ENCODE measurements around the gene DCUN1D1.
A peak's percentile ranks its signal among the peaks of the same experiment; 100 is the strongest.

Gene DCUN1D1

DNA sequence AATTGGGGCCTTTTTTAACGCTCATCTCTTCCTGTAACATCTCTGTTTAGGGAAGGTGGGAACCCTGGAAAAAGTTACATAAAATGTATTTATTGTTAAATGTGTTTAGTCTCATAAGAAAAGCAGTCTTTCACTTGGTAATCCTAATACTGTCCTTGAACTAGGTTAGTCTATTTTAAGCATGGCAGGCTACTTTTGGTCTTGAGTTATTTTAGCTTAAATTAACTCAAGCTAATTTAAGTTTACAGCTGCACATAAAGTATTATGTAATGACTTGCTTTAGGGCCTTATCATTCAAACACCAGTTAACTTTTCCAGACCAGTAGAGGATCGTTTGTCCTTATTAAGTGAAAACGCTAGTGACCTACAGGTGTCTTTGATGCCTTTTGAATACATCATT is 63.2 kb downstream of the DCUN1D1 start:
- H3K9me3 ChIP-seq, result no peaks in the 10 kb centered on the region
- H3K4me1 ChIP-seq, result peaks cover 11% of the 10 kb centered on the region
- H3K4me2 ChIP-seq, result no peak overlapping the region
- H3K4me3 ChIP-seq, result no peak overlapping the region
- TF ChIP-seq Cebpa-rat (IDR thresholded peaks at IDR 0.05), result no peak
- no peak overlapping the region for H3K9ac ChIP-seq
- no peaks in the 10 kb centered on the region for H3K27me3 ChIP-seq
- peaks cover 11% of the 10 kb centered on the region; the same call in 1 of the 2 replicates for H3K36me3 ChIP-seq
- H3K27ac ChIP-seq, result no peak overlapping the region
- no peaks in the 10 kb centered on the region for H4K20me1 ChIP-seq

DNA sequence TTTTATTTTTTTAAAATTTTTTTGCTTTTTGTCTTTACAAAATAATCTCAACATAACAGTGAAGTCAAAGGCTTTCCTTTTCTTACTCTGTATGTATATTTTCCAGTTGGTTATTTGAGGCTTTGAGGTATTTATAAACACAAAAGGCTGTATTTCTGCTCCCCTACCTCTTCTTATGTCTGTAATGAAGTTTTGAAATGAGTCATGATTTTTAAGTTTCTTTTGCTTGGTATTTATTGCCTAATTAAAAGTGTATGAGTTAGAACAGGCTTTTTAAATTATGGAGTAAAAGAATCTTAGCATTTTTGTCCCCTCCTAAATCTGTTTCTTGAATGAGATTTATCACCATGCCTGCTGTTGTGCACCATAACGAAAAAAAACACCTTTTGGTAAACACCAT is 66.0 kb downstream of the DCUN1D1 start:
- H3K36me3 ChIP-seq, result peaks cover 27% of the 10 kb centered on the region; the same call in 1 of the 2 replicates
- no peak overlapping the region for H3K4me3 ChIP-seq
- no peak overlapping the region for H3K9ac ChIP-seq
- peaks cover 11% of the 10 kb centered on the region for H3K4me1 ChIP-seq
- no peak for TF ChIP-seq Cebpa-rat (IDR thresholded peaks at IDR 0.05)
- no peak overlapping the region for H3K27ac ChIP-seq
- no peaks in the 10 kb centered on the region for H3K9me3 ChIP-seq
- H3K4me2 ChIP-seq, result peak overlapping the region; percentile 46
- H4K20me1 ChIP-seq, result no peaks in the 10 kb centered on the region
- H3K27me3 ChIP-seq, result no peaks in the 10 kb centered on the region

DNA sequence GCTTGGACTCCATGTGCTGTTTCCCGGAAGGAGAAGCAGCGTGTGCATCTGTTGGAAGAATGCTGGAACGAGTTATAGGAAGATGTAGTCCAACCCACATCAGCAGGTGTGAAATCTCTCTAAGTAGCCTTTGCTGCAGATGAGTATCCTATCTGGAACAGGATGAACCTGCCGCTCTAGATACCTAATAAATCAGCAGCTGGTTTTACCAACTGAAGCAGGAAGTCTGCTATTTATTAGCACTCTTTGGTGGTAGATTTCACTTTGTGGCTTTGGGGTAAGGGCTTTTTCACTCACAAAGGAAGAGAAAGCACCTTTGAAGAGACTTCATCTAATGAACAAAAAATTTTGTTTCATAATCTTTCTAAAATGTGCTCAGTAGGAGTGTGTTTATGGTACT is 66.4 kb downstream of the DCUN1D1 start:
- TF ChIP-seq Cebpa-rat (IDR thresholded peaks at IDR 0.05), result no peak
- no peak overlapping the region for H3K9ac ChIP-seq
- H4K20me1 ChIP-seq, result no peaks in the 10 kb centered on the region
- peaks cover 27% of the 10 kb centered on the region; the same call in 1 of the 2 replicates for H3K36me3 ChIP-seq
- H3K27me3 ChIP-seq, result no peaks in the 10 kb centered on the region
- no peaks in the 10 kb centered on the region for H3K9me3 ChIP-seq
- H3K4me3 ChIP-seq, result no peak overlapping the region
- peaks cover 11% of the 10 kb centered on the region for H3K4me1 ChIP-seq
- H3K27ac ChIP-seq, result no peak overlapping the region
- H3K4me2 ChIP-seq, result peak overlapping the region; percentile 46

DNA sequence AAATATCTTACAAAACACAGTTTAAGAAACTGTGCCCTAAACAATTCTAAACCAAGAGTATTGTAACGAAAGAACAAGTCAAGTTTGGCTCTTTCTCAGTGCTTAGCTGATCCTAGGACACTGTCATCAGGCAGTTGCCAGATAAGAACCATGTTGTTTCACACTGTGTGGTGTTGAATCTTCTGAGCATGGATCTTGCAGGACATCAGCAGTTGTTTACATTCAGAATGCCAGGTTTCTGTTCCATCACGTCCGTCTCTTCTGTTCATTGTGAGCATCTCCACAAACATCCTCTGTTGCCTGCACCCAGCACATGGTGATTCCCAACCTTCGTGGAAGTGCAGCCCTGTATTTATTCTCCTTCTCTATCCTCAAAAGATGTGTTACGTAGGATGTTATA is 67.9 kb downstream of the DCUN1D1 start:
- no peak overlapping the region for H3K4me2 ChIP-seq
- no peaks in the 10 kb centered on the region for H4K20me1 ChIP-seq
- TF ChIP-seq Cebpa-rat (IDR thresholded peaks at IDR 0.05), result no peak
- H3K4me3 ChIP-seq, result no peak overlapping the region
- H3K27ac ChIP-seq, result no peak overlapping the region
- peaks cover 11% of the 10 kb centered on the region for H3K4me1 ChIP-seq
- no peaks in the 10 kb centered on the region for H3K27me3 ChIP-seq
- peaks cover 31% of the 10 kb centered on the region for H3K36me3 ChIP-seq
- no peak overlapping the region for H3K9ac ChIP-seq
- H3K9me3 ChIP-seq, result no peaks in the 10 kb centered on the region

DNA sequence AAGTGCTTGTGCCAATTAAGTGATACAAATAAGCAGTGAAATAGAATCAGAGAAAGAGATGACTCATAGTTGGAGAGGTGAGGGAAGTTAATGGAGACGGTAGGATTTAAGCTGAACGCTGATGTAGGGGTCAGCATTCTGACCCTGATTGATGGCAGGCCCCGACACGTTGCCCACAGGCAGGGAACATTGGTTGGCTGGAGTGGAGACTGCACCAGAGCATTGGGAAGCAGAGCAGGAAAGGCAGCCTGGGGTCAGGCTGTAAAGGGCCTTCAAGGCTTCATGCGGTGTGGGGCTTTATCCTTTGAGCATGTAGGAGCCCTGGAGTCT is 68.6 kb downstream of the DCUN1D1 start:
- no peak for TF ChIP-seq Cebpa-rat (IDR thresholded peaks at IDR 0.05)
- H3K9me3 ChIP-seq, result no peaks in the 10 kb centered on the region
- no peak overlapping the region for H3K4me2 ChIP-seq
- no peak overlapping the region for H3K4me3 ChIP-seq
- H4K20me1 ChIP-seq, result no peaks in the 10 kb centered on the region
- H3K4me1 ChIP-seq, result peaks cover 11% of the 10 kb centered on the region
- peaks cover 27% of the 10 kb centered on the region for H3K36me3 ChIP-seq
- H3K27ac ChIP-seq, result no peak overlapping the region
- no peaks in the 10 kb centered on the region for H3K27me3 ChIP-seq
- no peak overlapping the region for H3K9ac ChIP-seq

- H3K4me1 ChIP-seq, result peaks cover 11% of the 10 kb centered on the region
- peaks cover 32% of the 10 kb centered on the region for H3K36me3 ChIP-seq
- no peaks in the 10 kb centered on the region for H3K9me3 ChIP-seq
- H3K27ac ChIP-seq, result no peak overlapping the region
- no peak for TF ChIP-seq Cebpa-rat (IDR thresholded peaks at IDR 0.05)
- H3K4me2 ChIP-seq, result no peak overlapping the region
- H4K20me1 ChIP-seq, result no peaks in the 10 kb centered on the region
- no peak overlapping the region for H3K4me3 ChIP-seq
- H3K27me3 ChIP-seq, result no peaks in the 10 kb centered on the region
- no peak overlapping the region for H3K9ac ChIP-seq
These were observed 69.2 kb downstream of the DCUN1D1 start for GRCh38 chr3:182910936-182911781.

GRCh38 chr3:182909318-182910040 is 70.9 kb downstream of the DCUN1D1 start:
- Histone ChIP-seq H3K4me2 (no peak overlapping the region), H4K20me1 (no peaks in the 10 kb centered on the region), H3K4me1 (peaks cover 11% of the 10 kb centered on the region), H3K27ac (no peak overlapping the region), H3K36me3 (peaks cover 43% of the 10 kb centered on the region), H3K9me3 (no peaks in the 10 kb centered on the region), H3K27me3 (no peaks in the 10 kb centered on the region), H3K9ac (no peak overlapping the region), H3K4me3 (no peak overlapping the region)
- TF ChIP-seq Cebpa-rat (IDR thresholded peaks at IDR 0.05), result no peak

GRCh38 chr3:182908471-182908870 is 71.9 kb downstream of the DCUN1D1 start:
- Histone ChIP-seq H3K9me3 (no peaks in the 10 kb centered on the region), H3K27ac (no peak overlapping the region), H3K36me3 (peaks cover 50% of the 10 kb centered on the region), H3K9ac (no peak overlapping the region), H3K27me3 (no peaks in the 10 kb centered on the region), H3K4me3 (no peak overlapping the region), H4K20me1 (no peaks in the 10 kb centered on the region), H3K4me2 (no peak overlapping the region), H3K4me1 (peaks cover under 1% of the 10 kb centered on the region)
- no peak for TF ChIP-seq Cebpa-rat (IDR thresholded peaks at IDR 0.05)

- H3K27me3 ChIP-seq, result no peaks in the 10 kb centered on the region
- H3K4me2 ChIP-seq, result no peak overlapping the region
- TF ChIP-seq Cebpa-rat (IDR thresholded peaks at IDR 0.05), result no peak
- no peak overlapping the region for H3K27ac ChIP-seq
- H3K4me1 ChIP-seq, result no peaks in the 10 kb centered on the region
- H3K9me3 ChIP-seq, result no peaks in the 10 kb centered on the region
- no peaks in the 10 kb centered on the region for H4K20me1 ChIP-seq
- H3K36me3 ChIP-seq, result peaks cover 48% of the 10 kb centered on the region
- no peak overlapping the region for H3K4me3 ChIP-seq
- no peak overlapping the region for H3K9ac ChIP-seq
These were observed 74.3 kb downstream of the DCUN1D1 start for GRCh38 chr3:182906036-182906435.

DNA sequence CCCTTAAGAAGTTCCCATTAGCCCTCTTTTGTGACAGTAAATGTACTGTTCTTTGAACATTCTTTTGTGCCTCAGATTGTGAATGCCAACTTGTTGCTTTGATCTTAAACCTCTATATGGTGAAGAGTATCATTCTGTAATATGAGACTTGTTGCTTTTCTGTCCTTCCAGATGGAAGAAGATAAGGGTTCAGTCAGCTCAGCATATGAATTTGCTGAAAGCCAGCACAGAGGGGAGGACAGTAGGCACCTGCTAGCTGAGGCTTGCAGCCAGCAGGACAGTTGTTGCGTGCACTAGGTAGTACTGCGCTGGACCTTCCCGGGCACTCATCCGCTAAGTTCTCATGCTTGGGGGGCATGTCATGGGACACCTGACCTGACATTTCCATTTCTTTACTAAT is 74.7 kb downstream of the DCUN1D1 start:
- Histone ChIP-seq H3K27ac (no peak overlapping the region), H3K4me3 (no peak overlapping the region), H3K9ac (no peak overlapping the region), H3K9me3 (no peaks in the 10 kb centered on the region), H3K27me3 (no peaks in the 10 kb centered on the region), H3K36me3 (peaks cover 50% of the 10 kb centered on the region), H3K4me1 (no peaks in the 10 kb centered on the region), H3K4me2 (no peak overlapping the region), H4K20me1 (no peaks in the 10 kb centered on the region)
- TF ChIP-seq Cebpa-rat (IDR thresholded peaks at IDR 0.05), result no peak

All from BLaER1 (cell line).